SK-N-SH (cell line): ENCODE measurements around the gene TEX35. TPM values are rescaled to one million over a fixed set of nuclear protein-coding genes. Genes with fewer than 3 reads are reported as not detected.

ENCODE experiments used
- CTCF ChIA-PET: fragments of 300-600, 350-600 bp; formaldehyde crosslinking; extraction: SDS; loops from one replicate; lab custom pipeline; 2021; lab: Yijun Ruan, JAX
- POLR2A ChIA-PET: fragments of 350-600 bp; sonication (Branson Sonifier 250); formaldehyde crosslinking; extraction: SDS; loops from one replicate; lab custom pipeline; 2020; ENCODE audit warnings: antibody characterized with exemption, inconsistent platforms; lab: Yijun Ruan, JAX
- DNase-seq: peaks from one replicate; pipeline ENCODE4 v3.0.0; 2012
- H2AFZ ChIP-seq: fragments of 200-600 bp; sonication (generic); 2 replicates; pipeline ENCODE4 v1.8.1; 2016; ENCODE audit warnings: antibody characterized with exemption, mild to moderate bottlenecking, low read depth
- H3F3A ChIP-seq: fragments of 200-600 bp; sonication (generic); replicated peaks from 2 replicates; pipeline ENCODE3; 2016; ENCODE audit warnings: antibody characterized with exemption, mild to moderate bottlenecking; ENCODE audit not compliant: insufficient read depth
- H3K27ac ChIP-seq, 2 experiments: fragments of 200-500 bp in 1 of 2; fragments of 200-600 bp in 1 of 2; sonication (Bioruptor generic) in 1 of 2; sonication (generic), shearing (Covaris generic) in 1 of 2; 2 replicates each; pipeline versions ENCODE4 v1.5.1 to v1.6.1; 2014 to 2016; ENCODE audit warnings: low read depth in 2 of 2, inconsistent platforms in 1 of 2, low read length in 1 of 2, mild to moderate bottlenecking in 1 of 2, mixed read lengths in 1 of 2
- H3K27me3 ChIP-seq: fragments of 200-600 bp; sonication (generic), shearing (Covaris generic); 2 replicates; pipeline ENCODE4 v1.6.1; 2016; ENCODE audit warnings: mixed run types; ENCODE audit not compliant: insufficient read depth
- H3K36me3 ChIP-seq, 2 experiments: fragments of 200-500 bp in 1 of 2; fragments of 200-600 bp in 1 of 2; sonication (Bioruptor generic) in 1 of 2; sonication (generic) in 1 of 2; replicated peaks in 1 of 2; 2 replicates each; pipeline versions ENCODE3 to v1.5.1; 2014 to 2016; ENCODE audit warnings: low read length in 1 of 2, mild to moderate bottlenecking in 1 of 2; ENCODE audit not compliant: insufficient read depth in 2 of 2, control insufficient read depth in 1 of 2
- H3K4me1 ChIP-seq, 2 experiments: fragments of 200-500 bp in 1 of 2; fragments of 200-600 bp in 1 of 2; sonication (Bioruptor generic) in 1 of 2; sonication (generic), shearing (Covaris generic) in 1 of 2; 2 replicates each; pipeline versions ENCODE4 v1.5.1 to v1.6.1; 2014 to 2016; ENCODE audit warnings: low read depth in 1 of 2, low read length in 1 of 2, mixed run types in 1 of 2; ENCODE audit not compliant: insufficient read depth in 2 of 2, control insufficient read depth in 1 of 2
- H3K4me2 ChIP-seq: fragments of 200-600 bp; sonication (generic), shearing (Covaris generic); 2 replicates; pipeline ENCODE4 v1.6.1; 2017; ENCODE audit warnings: mixed run types
- H3K4me3 ChIP-seq, 2 experiments: fragments of 200-500 bp in 1 of 2; fragments of 200-600 bp in 1 of 2; sonication (Bioruptor generic) in 1 of 2; sonication (generic), shearing (Covaris generic) in 1 of 2; 2 replicates each; pipeline versions ENCODE4 v1.5.1 to v1.8.1; 2014 to 2016; ENCODE audit warnings: low read depth in 2 of 2, inconsistent platforms in 1 of 2, low read length in 1 of 2, mild to moderate bottlenecking in 1 of 2, mixed read lengths in 1 of 2, moderate library complexity in 1 of 2
- H3K79me2 ChIP-seq: fragments of 200-600 bp; sonication (generic); 2 replicates; pipeline ENCODE4 v1.8.1; 2017; ENCODE audit warnings: mild to moderate bottlenecking; ENCODE audit not compliant: insufficient read depth
- H3K9ac ChIP-seq: fragments of 200-600 bp; sonication (generic); 2 replicates; pipeline ENCODE4 v1.6.1; 2017; ENCODE audit warnings: mixed run types
- H3K9me2 ChIP-seq: fragments of 200-600 bp; sonication (generic); 2 replicates; pipeline ENCODE4 v1.6.1; 2017; ENCODE audit warnings: mixed run types
- H3K9me3 ChIP-seq: fragments of 200-600 bp; sonication (generic); 2 replicates; pipeline ENCODE4 v1.6.1; 2017; ENCODE audit warnings: mixed run types, mild to moderate bottlenecking, moderate library complexity
- H4K20me1 ChIP-seq: fragments of 200-600 bp; sonication (generic); 2 replicates; pipeline ENCODE4 v1.6.1; 2017; ENCODE audit warnings: mild to moderate bottlenecking, mixed run types; ENCODE audit not compliant: insufficient read depth
- CTCF ChIP-seq: fragments of 200-600 bp; sonication (generic); IDR thresholded peaks from 2 replicates; pipeline ENCODE4 v1.6.1; 2017; ENCODE audit warnings: antibody characterized with exemption, mild to moderate bottlenecking, moderate library complexity
- ELF1 ChIP-seq: IDR thresholded peaks from 2 replicates; pipeline ENCODE4 v1.4.0; 2012
- FOXJ3 ChIP-seq: sonication (generic); formaldehyde crosslinking; IDR thresholded peaks from 2 replicates; pipeline ENCODE4 v1.5.1; 2020; ENCODE audit warnings: mild to moderate bottlenecking, missing genetic modification reagents
- GATA2 ChIP-seq: sonication (generic); formaldehyde crosslinking; IDR thresholded peaks from 2 replicates; pipeline ENCODE4 v1.5.0; 2020; ENCODE audit warnings: mild to moderate bottlenecking, missing genetic modification reagents
- JUND ChIP-seq: IDR thresholded peaks from 2 replicates; pipeline ENCODE4 v1.4.0; 2012
- MAX ChIP-seq: IDR thresholded peaks from 2 replicates; pipeline ENCODE4 v1.4.0; 2012; ENCODE audit warnings: low read depth
- MEF2A ChIP-seq: IDR thresholded peaks from 2 replicates; pipeline ENCODE4 v1.4.0; 2012; ENCODE audit warnings: low read depth, borderline replicate concordance
- MXI1 ChIP-seq: IDR thresholded peaks from 2 replicates; pipeline ENCODE4 v1.6.1; 2012; ENCODE audit warnings: mild to moderate bottlenecking, low read depth, low read length, improper control_type of control experiment
- NFIC ChIP-seq: IDR thresholded peaks from 2 replicates; pipeline ENCODE4 v1.4.0; 2012; ENCODE audit warnings: borderline replicate concordance
- RAD21 ChIP-seq: IDR thresholded peaks from 2 replicates; pipeline ENCODE4 v1.6.1; 2012; ENCODE audit warnings: mild to moderate bottlenecking, low read length
- RFX5 ChIP-seq: IDR thresholded peaks from 2 replicates; pipeline ENCODE4 v1.6.1; 2012; ENCODE audit warnings: mild to moderate bottlenecking, improper control_type of control experiment, low read length
- RXRA ChIP-seq: IDR thresholded peaks from 2 replicates; pipeline ENCODE4 v1.4.0; 2012; ENCODE audit warnings: low read depth, mild to moderate bottlenecking, borderline replicate concordance
- SIN3A ChIP-seq: IDR thresholded peaks from 2 replicates; pipeline ENCODE4 v1.6.1; 2012; ENCODE audit warnings: low read depth, mild to moderate bottlenecking, low read length, moderate library complexity, borderline replicate concordance
- SMC3 ChIP-seq: IDR thresholded peaks from 2 replicates; pipeline ENCODE4 v1.6.1; 2012; ENCODE audit warnings: low read depth, low read length, improper control_type of control experiment
- TEAD4 ChIP-seq: IDR thresholded peaks from 2 replicates; pipeline ENCODE4 v1.4.0; 2012; ENCODE audit warnings: mild to moderate bottlenecking, borderline replicate concordance; ENCODE audit not compliant: insufficient read depth
- USF1 ChIP-seq: IDR thresholded peaks from 2 replicates; pipeline ENCODE4 v1.4.0; 2012; ENCODE audit warnings: low read depth, borderline replicate concordance
- USF2 ChIP-seq: fragments of 150-350 bp; IDR thresholded peaks from 2 replicates; pipeline ENCODE4 v1.6.1; 2017; ENCODE audit warnings: antibody characterized with exemption, low read length, low read depth, borderline replicate concordance
- WGBS: methylation state at CpG from one replicate; pipeline ENCODE4 v1.1.6; 2017; ENCODE audit warnings: low lambda C conversion rate; 5-methylcytosine and 5-hydroxymethylcytosine counted together
- polyA plus RNA-seq, 3 experiments: library from polyadenylated mRNA; depleted of rRNA; stranded (reverse); fragments of >200 nt; gene quantifications; 2 replicates each; pipeline ENCODE4 v1.2.3, GENCODE V29; 2012
- TF ChIP-seq, protein P1 (sequence below): fragments of 150-350 bp; IDR thresholded peaks from 2 replicates; pipeline ENCODE4 v1.6.1; 2016; ENCODE audit warnings: mild to moderate bottlenecking, low read depth, low read length
- TF ChIP-seq, protein P2 (sequence below): IDR thresholded peaks from 2 replicates; pipeline ENCODE4 v1.4.0; 2012; ENCODE audit warnings: low read depth, borderline replicate concordance
- TF ChIP-seq, protein P3 (sequence below): IDR thresholded peaks from 2 replicates; pipeline ENCODE4 v1.6.1; 2012; ENCODE audit warnings: mild to moderate bottlenecking, low read depth, low read length, moderate library complexity

The TEX35 gene
- polyA plus RNA-seq, 1 of the 3 experiments (the other 2 are of a cell fraction): 0.03 TPM

DNA sequence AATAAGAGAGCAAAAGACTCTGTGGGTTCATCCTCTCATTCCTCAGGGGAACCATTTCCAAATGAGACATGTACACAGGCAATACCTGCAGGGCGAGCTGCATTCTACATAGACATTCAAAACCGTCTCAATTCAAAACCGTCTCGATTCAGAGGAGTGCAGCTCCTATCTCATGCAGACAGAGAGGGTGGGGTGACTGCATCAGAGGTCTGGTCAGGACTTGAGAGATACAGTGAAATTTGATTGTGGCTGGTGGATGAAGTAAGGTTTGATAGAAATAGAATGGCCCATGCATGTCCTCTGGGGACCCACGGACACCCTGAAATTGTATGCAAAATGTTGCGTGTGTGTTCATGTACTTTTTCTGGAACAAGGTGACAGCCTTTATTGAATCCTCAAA, 27.3 kb downstream of the TEX35 start:
- no peaks in the 10 kb centered on the region for H3K27me3 ChIP-seq
- peaks cover 21% of the 10 kb centered on the region for H3F3A ChIP-seq
- H3K79me2 ChIP-seq: peaks cover 13% of the 10 kb centered on the region
- ChIA-PET POLR2A (no interaction called here), CTCF (interaction anchor here (1.6 to 10.8 kb wide), 5 partner anchors 7 to 830 kb away, joined by 4 to 243 read pairs (median 38); no protein-coding TSS in a partner anchor)
- no peak overlapping the region for H3K4me3 ChIP-seq
- no peak overlapping the region for H2AFZ ChIP-seq
- H3K4me1 ChIP-seq: peaks cover 28 to 43% of the 10 kb centered on the region in 2 experiments
- no peaks in the 10 kb centered on the region for H3K36me3 ChIP-seq
- no peak overlapping the region; a peak in 1 of 4 replicates for H3K27ac ChIP-seq
- peak overlapping the region; percentile 25; the same call in 1 of the 2 replicates for H3K4me2 ChIP-seq
- H3K9me2 ChIP-seq: no peaks in the 10 kb centered on the region
- no peaks in the 10 kb centered on the region for H3K9me3 ChIP-seq
- DNase-seq: no peak
- no peaks in the 10 kb centered on the region for H4K20me1 ChIP-seq
- 76% methylated on average over 6 of the region's 6 CpGs for WGBS
- TF ChIP-seq USF2 (no peak), MXI1 (no peak), FOXJ3 (CRISPR knock-in tag) (no peak), SMC3 (no peak), TEAD4 (no peak), RFX5 (no peak), SIN3A (no peak), GATA2 (CRISPR knock-in tag) (no peak), RAD21 (no peak), ELF1 (no peak), CTCF (no peak), MEF2A (no peak), JUND (no peak), MAX (no peak), RXRA (no peak), USF1 (no peak), NFIC (no peak)
- TF ChIP-seq, protein P1, sequence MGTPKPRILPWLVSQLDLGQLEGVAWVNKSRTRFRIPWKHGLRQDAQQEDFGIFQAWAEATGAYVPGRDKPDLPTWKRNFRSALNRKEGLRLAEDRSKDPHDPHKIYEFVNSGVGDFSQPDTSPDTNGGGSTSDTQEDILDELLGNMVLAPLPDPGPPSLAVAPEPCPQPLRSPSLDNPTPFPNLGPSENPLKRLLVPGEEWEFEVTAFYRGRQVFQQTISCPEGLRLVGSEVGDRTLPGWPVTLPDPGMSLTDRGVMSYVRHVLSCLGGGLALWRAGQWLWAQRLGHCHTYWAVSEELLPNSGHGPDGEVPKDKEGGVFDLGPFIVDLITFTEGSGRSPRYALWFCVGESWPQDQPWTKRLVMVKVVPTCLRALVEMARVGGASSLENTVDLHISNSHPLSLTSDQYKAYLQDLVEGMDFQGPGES: no peak
- TF ChIP-seq, protein P2, sequence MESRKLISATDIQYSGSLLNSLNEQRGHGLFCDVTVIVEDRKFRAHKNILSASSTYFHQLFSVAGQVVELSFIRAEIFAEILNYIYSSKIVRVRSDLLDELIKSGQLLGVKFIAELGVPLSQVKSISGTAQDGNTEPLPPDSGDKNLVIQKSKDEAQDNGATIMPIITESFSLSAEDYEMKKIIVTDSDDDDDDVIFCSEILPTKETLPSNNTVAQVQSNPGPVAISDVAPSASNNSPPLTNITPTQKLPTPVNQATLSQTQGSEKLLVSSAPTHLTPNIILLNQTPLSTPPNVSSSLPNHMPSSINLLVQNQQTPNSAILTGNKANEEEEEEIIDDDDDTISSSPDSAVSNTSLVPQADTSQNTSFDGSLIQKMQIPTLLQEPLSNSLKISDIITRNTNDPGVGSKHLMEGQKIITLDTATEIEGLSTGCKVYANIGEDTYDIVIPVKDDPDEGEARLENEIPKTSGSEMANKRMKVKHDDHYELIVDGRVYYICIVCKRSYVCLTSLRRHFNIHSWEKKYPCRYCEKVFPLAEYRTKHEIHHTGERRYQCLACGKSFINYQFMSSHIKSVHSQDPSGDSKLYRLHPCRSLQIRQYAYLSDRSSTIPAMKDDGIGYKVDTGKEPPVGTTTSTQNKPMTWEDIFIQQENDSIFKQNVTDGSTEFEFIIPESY: no peak
- TF ChIP-seq, protein P3, sequence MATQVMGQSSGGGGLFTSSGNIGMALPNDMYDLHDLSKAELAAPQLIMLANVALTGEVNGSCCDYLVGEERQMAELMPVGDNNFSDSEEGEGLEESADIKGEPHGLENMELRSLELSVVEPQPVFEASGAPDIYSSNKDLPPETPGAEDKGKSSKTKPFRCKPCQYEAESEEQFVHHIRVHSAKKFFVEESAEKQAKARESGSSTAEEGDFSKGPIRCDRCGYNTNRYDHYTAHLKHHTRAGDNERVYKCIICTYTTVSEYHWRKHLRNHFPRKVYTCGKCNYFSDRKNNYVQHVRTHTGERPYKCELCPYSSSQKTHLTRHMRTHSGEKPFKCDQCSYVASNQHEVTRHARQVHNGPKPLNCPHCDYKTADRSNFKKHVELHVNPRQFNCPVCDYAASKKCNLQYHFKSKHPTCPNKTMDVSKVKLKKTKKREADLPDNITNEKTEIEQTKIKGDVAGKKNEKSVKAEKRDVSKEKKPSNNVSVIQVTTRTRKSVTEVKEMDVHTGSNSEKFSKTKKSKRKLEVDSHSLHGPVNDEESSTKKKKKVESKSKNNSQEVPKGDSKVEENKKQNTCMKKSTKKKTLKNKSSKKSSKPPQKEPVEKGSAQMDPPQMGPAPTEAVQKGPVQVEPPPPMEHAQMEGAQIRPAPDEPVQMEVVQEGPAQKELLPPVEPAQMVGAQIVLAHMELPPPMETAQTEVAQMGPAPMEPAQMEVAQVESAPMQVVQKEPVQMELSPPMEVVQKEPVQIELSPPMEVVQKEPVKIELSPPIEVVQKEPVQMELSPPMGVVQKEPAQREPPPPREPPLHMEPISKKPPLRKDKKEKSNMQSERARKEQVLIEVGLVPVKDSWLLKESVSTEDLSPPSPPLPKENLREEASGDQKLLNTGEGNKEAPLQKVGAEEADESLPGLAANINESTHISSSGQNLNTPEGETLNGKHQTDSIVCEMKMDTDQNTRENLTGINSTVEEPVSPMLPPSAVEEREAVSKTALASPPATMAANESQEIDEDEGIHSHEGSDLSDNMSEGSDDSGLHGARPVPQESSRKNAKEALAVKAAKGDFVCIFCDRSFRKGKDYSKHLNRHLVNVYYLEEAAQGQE: no peak
- TF ChIP-seq, all 33 proteins: peak for 0
- H3K9ac ChIP-seq: no peak overlapping the region
